A673 (cell line): ENCODE results near the gene NTNG1. TPM values are rescaled to one million over a fixed set of nuclear protein-coding genes. Genes with fewer than 3 reads are reported as not detected.
A peak's percentile ranks its signal among the peaks of the same experiment; 100 is the strongest.

Experiments
- BruUV-seq: library from RNA; stranded (reverse); fragments of 400-500 nt; replicated peaks from 2 replicates; lab custom pipeline; 2021; lab: Mats Ljungman, UMichigan
- CTCF ChIA-PET: fragments of 300-600 bp; sonication (Branson Sonifier 250); formaldehyde crosslinking; loops from one replicate; lab custom pipeline; 2022; ENCODE audit warnings: antibody characterized with exemption; lab: Charles Lee
- POLR2A ChIA-PET: fragments of 300-600 bp; sonication (Branson Sonifier 250); formaldehyde crosslinking; loops from one replicate; lab custom pipeline; 2022; ENCODE audit warnings: antibody characterized with exemption; ENCODE audit not compliant: low non-redundant PET; lab: Charles Lee
- DNase-seq: peaks from one replicate; pipeline ENCODE4 v3.0.0-alpha.2; 2015; ENCODE audit warnings: low spot score
- H3K27ac ChIP-seq: fragments of 200-600 bp; sonication (generic); 2 replicates; pipeline ENCODE4 v1.5.1; 2016; ENCODE audit warnings: mixed run types, low read depth, mild to moderate bottlenecking, mixed read lengths, antibody characterized with exemption, low read length; ENCODE audit not compliant: poor library complexity, severe bottlenecking
- H3K27me3 ChIP-seq: fragments of 200-600 bp; sonication (generic); replicated peaks from 2 replicates; pipeline ENCODE4 v1.6.1; 2017; ENCODE audit warnings: mixed run types, low read depth, mild to moderate bottlenecking, mixed read lengths, antibody characterized with exemption, low read length; ENCODE audit not compliant: insufficient read depth, poor library complexity
- H3K36me3 ChIP-seq: fragments of 200-600 bp; sonication (generic); 2 replicates; pipeline ENCODE4 v1.6.1; 2016; ENCODE audit warnings: mixed run types, mild to moderate bottlenecking, mixed read lengths, antibody characterized with exemption, low read length; ENCODE audit not compliant: insufficient read depth, poor library complexity, severe bottlenecking
- H3K4me1 ChIP-seq: fragments of 200-600 bp; sonication (generic); 2 replicates; pipeline ENCODE4 v1.6.1; 2017; ENCODE audit warnings: mixed run types, mild to moderate bottlenecking, mixed read lengths, antibody characterized with exemption, low read length; ENCODE audit not compliant: insufficient read depth, poor library complexity, severe bottlenecking
- H3K4me3 ChIP-seq: fragments of 200-600 bp; sonication (generic); 2 replicates; pipeline ENCODE4 v1.5.1; 2016; ENCODE audit warnings: low read depth, mixed run types, mild to moderate bottlenecking, mixed read lengths, low read length; ENCODE audit not compliant: poor library complexity, severe bottlenecking
- H3K9me3 ChIP-seq: fragments of 200-600 bp; sonication (generic); 2 replicates; pipeline ENCODE4 v1.6.1; 2016; ENCODE audit warnings: mixed run types, low read depth, mild to moderate bottlenecking, mixed read lengths, antibody characterized with exemption, low read length; ENCODE audit not compliant: poor library complexity, severe bottlenecking
- EZH2 ChIP-seq: fragments of 200-600 bp; sonication (generic); IDR thresholded peaks from 2 replicates; pipeline ENCODE4 v1.6.1; 2017; ENCODE audit warnings: borderline replicate concordance, low read depth, mild to moderate bottlenecking, mixed read lengths, antibody characterized with exemption, low read length; ENCODE audit not compliant: poor library complexity, severe bottlenecking
- intact Hi-C: fragments of 100-400 bp; cut with micrococcal nuclease; formaldehyde crosslinking; loops from one replicate; pipeline ENCODE4 v1.10.0; 2022; ENCODE audit not compliant: unreplicated experiment
- total RNA-seq: library from RNA; stranded (reverse); gene quantifications from 2 replicates; pipeline ENCODE4 v1.2.3, GENCODE V29; 2021
- TF ChIP-seq, protein P1 (sequence below): fragments of 300-800, 200-600 bp; sonication (generic); conservative IDR thresholded peaks from 2 replicates; pipeline ENCODE4 v1.5.1; 2017; ENCODE audit warnings: low read depth, mild to moderate bottlenecking, antibody characterized with exemption, low read length, moderate library complexity, mixed read lengths

The NTNG1 gene
- total RNA-seq, 1 experiment from 2014 or later: 91.5 TPM

DNA sequence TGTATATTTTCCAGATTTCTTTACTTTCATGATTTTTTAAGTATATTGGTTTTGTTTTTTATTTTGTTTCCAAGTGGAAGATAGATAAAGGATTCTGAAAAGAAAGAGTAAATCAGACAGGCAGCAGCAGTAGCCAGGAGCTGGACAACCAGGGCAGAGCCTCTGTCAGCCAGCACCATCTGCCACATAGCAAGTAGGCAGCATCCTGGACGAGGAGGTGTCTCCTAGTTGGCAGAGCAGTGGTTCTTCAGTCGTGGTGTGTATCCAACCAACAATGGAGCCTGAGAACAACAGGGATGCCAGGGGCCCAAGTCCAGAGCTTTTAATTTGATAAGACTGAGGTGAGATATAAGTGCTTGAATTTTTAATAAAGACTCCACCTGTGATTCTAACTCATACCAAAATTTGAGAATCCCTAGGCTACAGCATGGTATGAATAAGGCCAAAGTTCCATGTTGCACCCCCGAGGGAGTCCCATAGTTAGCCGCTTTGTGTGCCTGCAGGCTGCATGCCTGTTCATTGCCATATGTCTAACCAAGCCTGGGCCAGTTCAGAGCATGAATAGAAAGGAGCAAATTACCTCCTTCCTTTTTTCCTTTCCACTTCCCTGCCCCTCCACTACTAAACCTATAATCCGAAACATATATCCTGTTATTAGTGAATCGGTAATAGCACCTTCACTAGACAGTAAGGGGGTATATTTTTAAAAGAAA, 153.2 kb downstream of the NTNG1 start:
- no peaks in the 10 kb centered on the region for H3K27me3 ChIP-seq
- no peak overlapping the region for H3K4me3 ChIP-seq
- H3K27ac ChIP-seq: no peak overlapping the region
- no peaks in the 10 kb centered on the region for H3K9me3 ChIP-seq
- TF ChIP-seq, protein P1, sequence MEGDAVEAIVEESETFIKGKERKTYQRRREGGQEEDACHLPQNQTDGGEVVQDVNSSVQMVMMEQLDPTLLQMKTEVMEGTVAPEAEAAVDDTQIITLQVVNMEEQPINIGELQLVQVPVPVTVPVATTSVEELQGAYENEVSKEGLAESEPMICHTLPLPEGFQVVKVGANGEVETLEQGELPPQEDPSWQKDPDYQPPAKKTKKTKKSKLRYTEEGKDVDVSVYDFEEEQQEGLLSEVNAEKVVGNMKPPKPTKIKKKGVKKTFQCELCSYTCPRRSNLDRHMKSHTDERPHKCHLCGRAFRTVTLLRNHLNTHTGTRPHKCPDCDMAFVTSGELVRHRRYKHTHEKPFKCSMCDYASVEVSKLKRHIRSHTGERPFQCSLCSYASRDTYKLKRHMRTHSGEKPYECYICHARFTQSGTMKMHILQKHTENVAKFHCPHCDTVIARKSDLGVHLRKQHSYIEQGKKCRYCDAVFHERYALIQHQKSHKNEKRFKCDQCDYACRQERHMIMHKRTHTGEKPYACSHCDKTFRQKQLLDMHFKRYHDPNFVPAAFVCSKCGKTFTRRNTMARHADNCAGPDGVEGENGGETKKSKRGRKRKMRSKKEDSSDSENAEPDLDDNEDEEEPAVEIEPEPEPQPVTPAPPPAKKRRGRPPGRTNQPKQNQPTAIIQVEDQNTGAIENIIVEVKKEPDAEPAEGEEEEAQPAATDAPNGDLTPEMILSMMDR: no peak
- no peak for TF ChIP-seq EZH2
- ChIA-PET CTCF (no interaction called here), POLR2A (no interaction called here)
- peaks cover 10% of the 10 kb centered on the region for H3K4me1 ChIP-seq
- BruUV-seq: no TSS peak
- H3K36me3 ChIP-seq: no peaks in the 10 kb centered on the region
- DNase-seq: no peak
- intact Hi-C loops: no loop called here

DNA sequence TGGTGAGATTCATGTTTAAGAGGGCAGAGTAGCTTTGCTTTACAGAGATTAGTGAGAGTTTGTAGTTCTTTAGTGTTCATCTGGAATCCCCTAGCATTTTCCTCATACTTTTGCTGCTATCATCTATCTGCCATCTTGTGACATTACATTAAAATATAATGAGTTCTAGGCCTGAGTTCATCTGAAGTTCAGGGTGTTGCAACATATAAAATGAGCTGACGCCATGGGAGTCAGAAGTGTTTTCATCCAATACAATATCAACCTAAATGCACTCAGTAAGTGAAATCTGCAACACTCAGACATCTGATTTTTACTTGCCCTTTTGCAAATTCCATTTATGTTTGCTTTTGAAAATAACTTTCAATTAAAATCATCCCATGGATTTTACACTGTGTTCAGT, 153.8 kb downstream of the NTNG1 start:
- no peak for TF ChIP-seq EZH2
- TF ChIP-seq, protein P1: no peak
- Histone ChIP-seq H3K27ac (no peak overlapping the region), H3K36me3 (no peaks in the 10 kb centered on the region), H3K4me1 (peaks cover 10% of the 10 kb centered on the region), H3K27me3 (no peaks in the 10 kb centered on the region), H3K4me3 (no peak overlapping the region), H3K9me3 (no peaks in the 10 kb centered on the region)
- intact Hi-C loops: no loop called here
- CTCF ChIA-PET: no interaction called here
- POLR2A ChIA-PET: no interaction called here
- peak; percentile 25 for DNase-seq
- BruUV-seq: no TSS peak

DNA sequence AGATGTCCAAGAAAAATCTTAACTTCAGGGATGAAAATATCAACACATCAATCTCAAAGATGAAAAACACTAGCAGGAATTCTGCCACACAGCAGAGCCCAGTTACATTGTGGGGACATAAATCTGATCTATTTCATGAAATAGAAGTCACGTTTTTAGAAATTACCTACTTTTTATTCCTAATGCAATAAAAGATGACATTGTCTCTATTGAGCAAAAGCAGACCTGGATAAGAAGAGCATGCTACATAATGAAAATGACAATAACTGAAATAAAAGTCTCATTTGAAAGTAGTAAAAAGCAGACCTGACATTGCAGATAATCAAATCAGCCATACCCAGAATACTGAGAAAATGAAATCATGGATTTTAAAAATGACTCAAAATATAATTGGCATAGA, 156.8 kb downstream of the NTNG1 start:
- intact Hi-C loops: no loop called here
- no peak overlapping the region for H3K27ac ChIP-seq
- H3K4me1 ChIP-seq: peaks cover 10% of the 10 kb centered on the region
- POLR2A ChIA-PET: no interaction called here
- no peaks in the 10 kb centered on the region for H3K27me3 ChIP-seq
- no peaks in the 10 kb centered on the region for H3K36me3 ChIP-seq
- CTCF ChIA-PET: no interaction called here
- no TSS peak for BruUV-seq
- TF ChIP-seq EZH2: no peak
- TF ChIP-seq, protein P1: no peak
- H3K9me3 ChIP-seq: no peaks in the 10 kb centered on the region
- H3K4me3 ChIP-seq: no peak overlapping the region
- no peak for DNase-seq
